ENCODE data around the gene CTSA.

DNA sequence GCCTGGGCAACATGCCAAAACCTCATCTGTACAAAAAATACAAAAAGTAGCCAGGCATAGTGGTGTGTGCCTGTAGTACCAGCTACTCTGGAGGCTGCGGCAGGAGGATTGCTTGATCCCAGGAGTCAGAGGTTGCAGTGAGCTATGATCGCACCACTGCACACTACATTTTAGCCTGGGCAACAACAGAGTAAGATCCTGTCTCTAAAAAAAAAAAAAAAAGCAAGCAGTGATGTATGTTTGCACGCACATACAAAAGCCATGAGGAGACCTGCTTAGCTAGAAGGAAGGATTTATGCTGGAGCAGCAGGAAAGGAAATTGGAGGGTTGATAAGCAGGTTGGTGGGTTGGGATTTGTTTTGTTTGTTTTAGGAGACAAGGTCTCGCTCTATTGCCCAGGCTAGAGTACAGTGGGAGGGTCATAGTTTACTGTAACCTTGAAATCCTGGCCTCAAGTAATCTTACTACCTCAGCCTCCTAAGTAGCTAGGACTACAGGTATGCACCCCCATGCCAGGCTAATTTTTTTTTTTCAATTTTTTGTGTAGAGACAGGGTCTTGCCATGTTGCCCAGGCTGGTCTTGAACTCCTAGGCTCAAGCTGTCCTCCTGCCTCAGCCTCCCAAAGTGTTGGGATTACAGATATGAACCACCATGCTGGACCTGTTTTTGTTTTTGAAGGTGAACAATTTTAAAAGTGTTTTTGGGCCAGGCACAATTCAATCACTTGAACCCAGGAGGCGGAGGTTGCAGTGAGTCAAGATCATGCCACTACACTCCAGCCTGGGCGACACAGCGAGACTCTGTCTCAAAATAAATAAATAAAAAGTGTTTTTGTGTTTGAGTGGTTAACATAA lies 29.7 kb upstream of the CTSA start:
- no peak for TF ChIP-seq CTCF (IDR thresholded peaks at IDR 0.05; ENCODE audit: low read depth, low read length, poor library complexity, severe bottlenecking)
- no peak for TF ChIP-seq EZH2phosphoT487 (IDR thresholded peaks at IDR 0.05; ENCODE audit: borderline replicate concordance, low read length)
